T-helper 17 cell (primary cell): ENCODE measurements around the gene BUB1B. TPM values are rescaled to one million over a fixed set of nuclear protein-coding genes. Genes with fewer than 3 reads are reported as not detected.

Experiments
- ATAC-seq: fragments of 150-1000 bp; cut with Tn5 transposase; 2 replicates; pipeline ENCODE4 v1.10.0; 2021; ENCODE audit warnings: mild to moderate bottlenecking, moderate library complexity
- DNase-seq, 3 donors: peaks; one replicate each; pipeline versions ENCODE4 v3.0.0 to v3.0.0-alpha.2; 2020 to 2021
- H3K9me3 ChIP-seq: one replicate; pipeline ENCODE4 v1.7.0; 2013; ENCODE audit warnings: low read length, mild to moderate bottlenecking; ENCODE audit not compliant: control insufficient read depth, poor library complexity, severe bottlenecking
- H3K27ac Mint-ChIP-seq: one replicate; pipeline ENCODE4 v1.8.0; 2022; ENCODE audit warnings: mild to moderate bottlenecking, moderate library complexity, mixed read lengths
- H3K27me3 Mint-ChIP-seq: one replicate; pipeline ENCODE4 v1.8.0; 2022; ENCODE audit warnings: mixed read lengths
- H3K36me3 Mint-ChIP-seq: one replicate; pipeline ENCODE4 v1.8.0; 2022; ENCODE audit warnings: low read depth, mixed read lengths
- H3K4me1 Mint-ChIP-seq: one replicate; pipeline ENCODE4 v1.8.0; 2022; ENCODE audit warnings: mild to moderate bottlenecking, mixed read lengths
- H3K4me3 Mint-ChIP-seq: one replicate; pipeline ENCODE4 v1.8.0; 2022; ENCODE audit warnings: mild to moderate bottlenecking, moderate library complexity, mixed read lengths
- total RNA-seq, 4 donors: library from RNA in 2 of 4; stranded (reverse) in 2 of 4; gene quantifications; one replicate each; pipeline ENCODE4 v1.2.3 and lab custom pipeline; 2022 to 2026

BUB1B gene
- total RNA-seq, 2 donors from 2014 or later: 1.1 to 3.4 TPM

- no peaks in the 10 kb centered on the region for H3K9me3 ChIP-seq
- H3K4me3 Mint-ChIP-seq: no peak overlapping the region
- H3K27me3 Mint-ChIP-seq: no peaks in the 10 kb centered on the region
- H3K27ac Mint-ChIP-seq: no peak overlapping the region
- ATAC-seq: no peak
- no peak for DNase-seq
- H3K36me3 Mint-ChIP-seq: no peaks in the 10 kb centered on the region
- H3K4me1 Mint-ChIP-seq: no peaks in the 10 kb centered on the region
Measured at GRCh38 chr15:40266828-40267304, 106.0 kb downstream of the BUB1B start.

DNA sequence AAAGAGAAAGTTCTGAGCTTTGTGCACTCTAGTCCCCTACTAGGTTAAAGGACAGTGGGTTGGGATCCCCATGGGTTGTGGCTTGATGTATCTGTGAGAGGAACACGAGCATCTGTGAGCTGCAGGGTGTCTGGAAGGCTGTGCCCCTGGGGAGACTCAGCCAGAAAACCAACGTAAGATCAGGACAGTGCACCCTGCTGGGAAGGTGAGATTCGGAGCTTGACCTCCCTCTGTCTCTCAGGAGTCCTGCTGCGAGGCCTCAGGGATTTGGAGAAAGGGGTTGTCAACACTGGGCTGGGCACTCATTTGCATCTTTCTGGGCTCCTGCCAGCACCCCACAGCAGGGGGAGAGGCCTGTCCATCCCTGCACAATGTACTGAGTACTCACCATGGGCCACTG lies 106.8 kb downstream of the BUB1B start:
- Mint-ChIP-seq H3K4me3 (no peak overlapping the region), H3K4me1 (no peaks in the 10 kb centered on the region), H3K27ac (peak overlapping the region; percentile 41), H3K27me3 (no peaks in the 10 kb centered on the region), H3K36me3 (no peaks in the 10 kb centered on the region)
- no peaks in the 10 kb centered on the region for H3K9me3 ChIP-seq
- DNase-seq: no peak
- ATAC-seq: no peak

DNA sequence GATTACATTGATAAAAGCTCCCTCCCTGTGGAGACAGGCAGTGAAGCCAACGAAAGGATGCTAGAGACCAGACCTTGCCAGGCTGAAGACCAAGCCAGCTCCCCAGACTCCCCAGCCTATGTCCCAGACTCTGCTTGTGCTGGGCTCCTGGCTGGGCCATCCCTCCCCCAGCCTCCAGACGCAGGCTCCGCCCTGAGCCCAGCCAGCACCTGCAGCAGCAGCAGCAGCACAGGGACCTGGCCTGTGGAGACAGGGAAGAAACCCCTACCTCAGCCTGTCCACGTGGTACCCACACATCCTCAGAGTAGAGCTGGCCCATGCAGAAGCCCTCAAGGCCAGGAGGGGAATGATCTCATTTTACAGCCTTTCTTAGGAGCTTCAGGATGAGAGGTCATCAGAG lies 108.7 kb downstream of the BUB1B start:
- H3K36me3 Mint-ChIP-seq: no peaks in the 10 kb centered on the region
- no peak for DNase-seq
- no peaks in the 10 kb centered on the region for H3K27me3 Mint-ChIP-seq
- no peak overlapping the region for H3K4me3 Mint-ChIP-seq
- ATAC-seq: no peak
- H3K4me1 Mint-ChIP-seq: peaks cover 1% of the 10 kb centered on the region
- no peaks in the 10 kb centered on the region for H3K9me3 ChIP-seq
- H3K27ac Mint-ChIP-seq: no peak overlapping the region

GRCh38 chr15:40270246-40270995 lies 109.6 kb downstream of the BUB1B start:
- no peak overlapping the region for H3K4me3 Mint-ChIP-seq
- peaks cover 4% of the 10 kb centered on the region for H3K4me1 Mint-ChIP-seq
- no peak for ATAC-seq
- H3K9me3 ChIP-seq: no peaks in the 10 kb centered on the region
- no peaks in the 10 kb centered on the region for H3K36me3 Mint-ChIP-seq
- no peaks in the 10 kb centered on the region for H3K27me3 Mint-ChIP-seq
- no peak overlapping the region for H3K27ac Mint-ChIP-seq
- DNase-seq: no peak

Other genes starting within 250 kb of the BUB1B start
- not detected for gene GPR176, start 240.8 kb upstream of the BUB1B start, total RNA-seq
- 10 to 100 TPM; 11.9 to 13.8 TPM for gene EIF2AK4, start 227.0 kb upstream of the BUB1B start, total RNA-seq
- 100 to 1,000 TPM; 108 to 114 TPM for gene SRP14, start 121.9 kb upstream of the BUB1B start, total RNA-seq
- gene BMF, start 52.2 kb upstream of the BUB1B start, total RNA-seq: 10 to 100 TPM in 1 of 2 donors, 1 to 10 TPM in 1; 8.0 to 13.4 TPM
- gene PAK6, start 78.0 kb downstream of the BUB1B start, total RNA-seq: not detected
- gene ANKRD63, start 122.0 kb downstream of the BUB1B start, total RNA-seq: under 1 TPM in 1 of 2 donors, not detected in 1; 0.42 TPM
- 100 to 1,000 TPM; 228 to 238 TPM for gene PLCB2, start 146.9 kb downstream of the BUB1B start, total RNA-seq
- gene INAFM2, start 162.6 kb downstream of the BUB1B start, total RNA-seq: 10 to 100 TPM in 1 of 2 donors, 1 to 10 TPM in 1; 9.2 to 48.3 TPM
- 1 to 10 TPM; 4.1 to 5.3 TPM for gene CCDC9B, start 179.9 kb downstream of the BUB1B start, total RNA-seq
- gene PHGR1, start 190.0 kb downstream of the BUB1B start, total RNA-seq: not detected
- under 1 TPM; 0.02 to 0.03 TPM for gene DISP2, start 197.2 kb downstream of the BUB1B start, total RNA-seq
- gene KNSTRN, start 221.7 kb downstream of the BUB1B start, total RNA-seq: 1 to 10 TPM; 2.2 to 4.9 TPM
- gene IVD, start 244.7 kb downstream of the BUB1B start, total RNA-seq: 10 to 100 TPM; 30.1 to 37.0 TPM